Measurements from ENCODE around the gene KCNQ2. TPM values are rescaled to one million over a fixed set of nuclear protein-coding genes. Genes with fewer than 3 reads are reported as not detected.

The KCNQ2 gene
- total RNA-seq, 1 experiment from 2014 or later = not detected

GRCh38 chr20:63371291-63371865, 101.1 kb downstream of the KCNQ2 start:
- no peaks in the 10 kb centered on the region for H3K79me2 ChIP-seq (ENCODE audit: low read depth)
- ChIA-PET CTCF (interaction anchor here (0.6 kb wide), 1 partner anchor 749 kb away, joined by 4 read pairs; no protein-coding TSS in a partner anchor), POLR2A (ENCODE audit: unreplicated experiment) (no interaction called here)
- no peaks in the 10 kb centered on the region for H3K36me3 ChIP-seq (ENCODE audit: low read depth)
- DNase-seq = no peak
- H3K9me2 ChIP-seq (ENCODE audit: insufficient read depth) = no peaks in the 10 kb centered on the region
- no peak overlapping the region for H2AFZ ChIP-seq
- BruUV-seq (replicated peaks) = no TSS peak
- H3K27me3 ChIP-seq (ENCODE audit: insufficient read depth, low read depth) = peaks cover 93% of the 10 kb centered on the region
- no peaks in the 10 kb centered on the region for H3F3A ChIP-seq (ENCODE audit: insufficient read depth, low read depth)
- no peak overlapping the region for H3K4me3 ChIP-seq
- intact Hi-C loops (cut with micrococcal nuclease; ENCODE audit: unreplicated experiment) = no loop called here
- no peaks in the 10 kb centered on the region for H3K9me3 ChIP-seq (ENCODE audit: insufficient read depth, low read depth)
- H3K4me2 ChIP-seq = no peak overlapping the region
- TF ChIP-seq CTCF (conservative IDR thresholded peaks at IDR 0.05) = no peak
- TF ChIP-seq EZH2 (IDR thresholded peaks at IDR 0.05; ENCODE audit: low read depth) = no peak
- no peaks in the 10 kb centered on the region for H3K4me1 ChIP-seq (replicated peaks; ENCODE audit: insufficient read depth)
- H4K20me1 ChIP-seq (ENCODE audit: insufficient read depth) = peaks cover 18% of the 10 kb centered on the region; the same call in 1 of the 2 replicates
- no peak overlapping the region for H3K27ac ChIP-seq

- H3F3A ChIP-seq (ENCODE audit: insufficient read depth, low read depth) = no peaks in the 10 kb centered on the region
- no TSS peak for BruUV-seq (replicated peaks)
- H3K9me2 ChIP-seq (ENCODE audit: insufficient read depth) = no peaks in the 10 kb centered on the region
- peaks cover 95% of the 10 kb centered on the region for H3K27me3 ChIP-seq (ENCODE audit: insufficient read depth, low read depth)
- no peaks in the 10 kb centered on the region for H3K9me3 ChIP-seq (ENCODE audit: insufficient read depth, low read depth)
- no peaks in the 10 kb centered on the region for H3K4me1 ChIP-seq (replicated peaks; ENCODE audit: insufficient read depth)
- ChIA-PET CTCF (interaction anchor here (0.6 kb wide), 1 partner anchor 750 kb away, joined by 4 read pairs; no protein-coding TSS in a partner anchor), POLR2A (ENCODE audit: unreplicated experiment) (no interaction called here)
- H3K79me2 ChIP-seq (ENCODE audit: low read depth) = no peaks in the 10 kb centered on the region
- no peak for DNase-seq
- intact Hi-C loops (cut with micrococcal nuclease; ENCODE audit: unreplicated experiment) = no loop called here
- peaks cover 18% of the 10 kb centered on the region; the same call in 1 of the 2 replicates for H4K20me1 ChIP-seq (ENCODE audit: insufficient read depth)
- no peak overlapping the region for H2AFZ ChIP-seq
- no peak overlapping the region for H3K4me3 ChIP-seq
- no peaks in the 10 kb centered on the region for H3K36me3 ChIP-seq (ENCODE audit: low read depth)
- no peak overlapping the region for H3K4me2 ChIP-seq
- no peak overlapping the region for H3K27ac ChIP-seq
- TF ChIP-seq EZH2 (IDR thresholded peaks at IDR 0.05; ENCODE audit: low read depth) = no peak
- no peak for TF ChIP-seq CTCF (conservative IDR thresholded peaks at IDR 0.05)
Observed at GRCh38 chr20:63370618-63371187, 101.8 kb downstream of the KCNQ2 start.

GRCh38 chr20:63369724-63370617, 102.5 kb downstream of the KCNQ2 start:
- CTCF ChIA-PET = no interaction called here
- H3K36me3 ChIP-seq (ENCODE audit: low read depth) = no peaks in the 10 kb centered on the region
- POLR2A ChIA-PET (ENCODE audit: unreplicated experiment) = no interaction called here

More at GRCh38 chr20:63369724-63370617, 102.5 kb downstream of the KCNQ2 start:
- peak; percentile 51; the same call in 1 of the 2 replicates for TF ChIP-seq EZH2 (IDR thresholded peaks at IDR 0.05; ENCODE audit: low read depth)
- TF ChIP-seq CTCF (conservative IDR thresholded peaks at IDR 0.05) = no peak
- Histone ChIP-seq H3K4me1 (replicated peaks; ENCODE audit: insufficient read depth) (no peaks in the 10 kb centered on the region), H3K9me3 (ENCODE audit: insufficient read depth, low read depth) (no peaks in the 10 kb centered on the region), H3K79me2 (ENCODE audit: low read depth) (no peaks in the 10 kb centered on the region), H2AFZ (no peak overlapping the region), H3F3A (ENCODE audit: insufficient read depth, low read depth) (no peaks in the 10 kb centered on the region), H3K27me3 (ENCODE audit: insufficient read depth, low read depth) (peaks cover 97% of the 10 kb centered on the region), H3K4me2 (no peak overlapping the region), H4K20me1 (ENCODE audit: insufficient read depth) (peaks cover 23% of the 10 kb centered on the region; the same call in 1 of the 2 replicates), H3K27ac (no peak overlapping the region), H3K9me2 (ENCODE audit: insufficient read depth) (no peaks in the 10 kb centered on the region), H3K4me3 (no peak overlapping the region)
- intact Hi-C loops (cut with micrococcal nuclease; ENCODE audit: unreplicated experiment) = no loop called here
- no TSS peak for BruUV-seq (replicated peaks)
- DNase-seq = no peak
